ENCODE data around the gene RHPN2. TPM values are rescaled to one million over a fixed set of nuclear protein-coding genes. Genes with fewer than 3 reads are reported as not detected.

The RHPN2 gene
- total RNA-seq, 1 experiment from 2014 or later: 21.3 TPM

- no peaks in the 10 kb centered on the region for H3K9me2 ChIP-seq (ENCODE audit: insufficient read depth)
- TF ChIP-seq CTCF (conservative IDR thresholded peaks at IDR 0.05): no peak
- no peak for TF ChIP-seq EZH2 (IDR thresholded peaks at IDR 0.05; ENCODE audit: low read depth)
- no peak overlapping the region for H2AFZ ChIP-seq
- no peak overlapping the region for H3K4me2 ChIP-seq
- H4K20me1 ChIP-seq (ENCODE audit: insufficient read depth): no peaks in the 10 kb centered on the region
- DNase-seq: no peak
- no peaks in the 10 kb centered on the region for H3K79me2 ChIP-seq (ENCODE audit: low read depth)
- BruUV-seq (replicated peaks): no TSS peak
- no peaks in the 10 kb centered on the region for H3K9me3 ChIP-seq (ENCODE audit: insufficient read depth, low read depth)
- H3K36me3 ChIP-seq (ENCODE audit: low read depth): no peaks in the 10 kb centered on the region
- ChIA-PET POLR2A (ENCODE audit: unreplicated experiment) (no interaction called here), CTCF (no interaction called here)
- no peak overlapping the region for H3K27ac ChIP-seq
- no peaks in the 10 kb centered on the region for H3K4me1 ChIP-seq (replicated peaks; ENCODE audit: insufficient read depth)
- no peaks in the 10 kb centered on the region for H3F3A ChIP-seq (ENCODE audit: insufficient read depth, low read depth)
- intact Hi-C loops (cut with micrococcal nuclease; ENCODE audit: unreplicated experiment): no loop called here
- no peaks in the 10 kb centered on the region for H3K27me3 ChIP-seq (ENCODE audit: insufficient read depth, low read depth)
- no peak overlapping the region for H3K4me3 ChIP-seq
These were observed 129.1 kb downstream of the RHPN2 start for GRCh38 chr19:32935629-32936028.

DNA sequence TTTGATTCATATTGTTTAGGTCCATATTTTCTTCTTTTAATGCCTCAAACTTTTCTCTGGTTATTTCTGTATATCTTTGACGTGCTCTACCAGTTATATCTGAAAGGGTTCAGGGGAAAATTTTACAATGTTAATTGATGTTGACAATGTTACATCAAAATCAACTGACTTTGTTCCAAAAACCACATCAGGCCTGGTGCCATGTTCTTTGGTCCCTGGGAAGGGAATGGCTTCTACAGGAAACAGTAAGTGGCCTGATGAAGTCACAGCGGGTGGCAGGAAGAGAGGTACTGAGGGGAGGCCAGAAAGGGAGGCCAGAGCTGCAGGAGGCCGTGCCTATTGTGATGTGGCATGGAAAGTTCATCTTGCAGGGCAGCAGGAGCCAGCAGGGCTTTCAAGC, 131.1 kb downstream of the RHPN2 start:
- H3K79me2 ChIP-seq (ENCODE audit: low read depth): no peaks in the 10 kb centered on the region
- intact Hi-C loops (cut with micrococcal nuclease; ENCODE audit: unreplicated experiment): no loop called here
- POLR2A ChIA-PET (ENCODE audit: unreplicated experiment): no interaction called here
- peaks cover 13% of the 10 kb centered on the region for H3K4me1 ChIP-seq (replicated peaks; ENCODE audit: insufficient read depth)
- no peaks in the 10 kb centered on the region for H4K20me1 ChIP-seq (ENCODE audit: insufficient read depth)
- TF ChIP-seq EZH2 (IDR thresholded peaks at IDR 0.05; ENCODE audit: low read depth): no peak
- no peak for TF ChIP-seq CTCF (conservative IDR thresholded peaks at IDR 0.05)
- H3K9me3 ChIP-seq (ENCODE audit: insufficient read depth, low read depth): no peaks in the 10 kb centered on the region
- H3K4me2 ChIP-seq: no peak overlapping the region
- peaks cover 12% of the 10 kb centered on the region; the same call in 1 of the 2 replicates for H3F3A ChIP-seq (ENCODE audit: insufficient read depth, low read depth)
- H3K27ac ChIP-seq: no peak overlapping the region
- H3K27me3 ChIP-seq (ENCODE audit: insufficient read depth, low read depth): no peaks in the 10 kb centered on the region
- no peaks in the 10 kb centered on the region for H3K9me2 ChIP-seq (ENCODE audit: insufficient read depth)
- H2AFZ ChIP-seq: no peak overlapping the region
- no TSS peak for BruUV-seq (replicated peaks)
- H3K4me3 ChIP-seq: no peak overlapping the region
- CTCF ChIA-PET: no interaction called here
- H3K36me3 ChIP-seq (ENCODE audit: low read depth): no peaks in the 10 kb centered on the region
- DNase-seq: no peak

DNA sequence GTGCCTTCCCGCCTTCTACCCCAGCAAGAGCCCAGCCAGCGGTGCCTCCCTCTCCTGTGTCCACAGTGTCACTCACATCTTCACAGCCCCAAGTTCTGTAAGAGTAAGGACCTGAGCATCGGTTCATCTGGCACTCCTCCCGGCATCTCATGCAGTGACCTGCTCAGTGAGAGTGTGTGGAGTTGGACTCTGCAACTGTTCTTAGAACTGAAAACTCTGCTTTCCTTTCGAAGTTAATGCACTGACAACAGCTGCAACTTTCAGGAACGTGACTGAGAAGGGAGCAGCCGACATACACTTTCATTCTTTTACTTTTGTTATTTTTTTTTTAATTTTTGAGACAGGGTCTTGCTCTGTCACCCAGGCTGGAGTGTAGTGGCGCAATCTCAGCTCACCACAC, 134.1 kb downstream of the RHPN2 start:
- Histone ChIP-seq H3K4me3 (no peak overlapping the region), H3F3A (ENCODE audit: insufficient read depth, low read depth) (peaks cover 16% of the 10 kb centered on the region; the same call in 1 of the 2 replicates), H2AFZ (no peak overlapping the region), H3K4me2 (no peak overlapping the region), H3K36me3 (ENCODE audit: low read depth) (peaks cover 5% of the 10 kb centered on the region; the same call in 1 of the 2 replicates), H4K20me1 (ENCODE audit: insufficient read depth) (no peaks in the 10 kb centered on the region), H3K27me3 (ENCODE audit: insufficient read depth, low read depth) (no peaks in the 10 kb centered on the region), H3K79me2 (ENCODE audit: low read depth) (no peaks in the 10 kb centered on the region), H3K9me2 (ENCODE audit: insufficient read depth) (no peaks in the 10 kb centered on the region), H3K9me3 (ENCODE audit: insufficient read depth, low read depth) (peaks cover 4% of the 10 kb centered on the region; the same call in 1 of the 2 replicates), H3K27ac (no peak overlapping the region), H3K4me1 (replicated peaks; ENCODE audit: insufficient read depth) (peaks cover 15% of the 10 kb centered on the region)
- BruUV-seq (replicated peaks): no TSS peak
- TF ChIP-seq CTCF (conservative IDR thresholded peaks at IDR 0.05) (no peak), EZH2 (IDR thresholded peaks at IDR 0.05; ENCODE audit: low read depth) (no peak)
- POLR2A ChIA-PET (ENCODE audit: unreplicated experiment): no interaction called here
- DNase-seq: no peak
- CTCF ChIA-PET: no interaction called here
- intact Hi-C loops (cut with micrococcal nuclease; ENCODE audit: unreplicated experiment): no loop called here
